Measurements from ENCODE around the gene ZNF407.

Gene ZNF407

GRCh38 chr18:74819433-74820059 lies 221.9 kb downstream of the ZNF407 start:
- no peak overlapping the region for H3K27ac Mint-ChIP-seq
- no peaks in the 10 kb centered on the region for H3K27me3 Mint-ChIP-seq
- no peaks in the 10 kb centered on the region for H3K4me1 Mint-ChIP-seq (ENCODE audit: low read depth)
- H3K36me3 Mint-ChIP-seq (ENCODE audit: low read depth) = peaks cover 13% of the 10 kb centered on the region
- H3K9me3 Mint-ChIP-seq = no peaks in the 10 kb centered on the region
- H3K4me3 Mint-ChIP-seq = no peak overlapping the region
- intact Hi-C loops (cut with micrococcal nuclease) = no loop called here

DNA sequence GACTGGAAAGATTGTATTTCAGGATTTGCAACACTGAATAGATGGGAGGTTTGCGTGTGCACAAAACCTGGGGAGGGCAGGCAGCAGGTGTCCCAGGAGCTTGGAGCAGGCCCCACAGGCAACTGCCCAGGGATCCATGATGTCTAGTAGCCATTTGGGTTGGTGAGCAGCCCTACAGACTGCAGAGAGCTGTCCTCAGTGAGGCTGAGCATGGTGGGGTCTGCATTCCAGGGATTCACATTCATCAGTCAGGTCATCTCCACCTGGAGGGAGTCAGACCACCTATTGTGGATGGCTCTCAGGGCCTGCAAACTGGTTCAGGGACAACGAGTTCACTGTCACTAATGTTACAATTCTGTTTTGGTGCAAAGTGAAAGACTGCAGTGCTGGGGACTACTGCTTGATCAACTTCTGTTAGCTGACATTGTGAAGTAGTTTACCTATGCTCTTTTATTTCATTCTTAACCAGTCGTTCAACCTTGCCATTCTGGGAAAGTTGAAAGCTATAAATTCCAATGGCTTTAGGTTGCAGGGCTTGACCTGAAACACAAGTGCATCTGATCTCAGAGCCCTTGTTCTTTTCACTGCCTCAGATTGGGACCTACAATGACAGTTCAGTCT lies 222.6 kb downstream of the ZNF407 start:
- Mint-ChIP-seq H3K4me3 (no peak overlapping the region), H3K27ac (no peak overlapping the region), H3K27me3 (no peaks in the 10 kb centered on the region), H3K4me1 (ENCODE audit: low read depth) (no peaks in the 10 kb centered on the region), H3K9me3 (no peaks in the 10 kb centered on the region), H3K36me3 (ENCODE audit: low read depth) (peaks cover 13% of the 10 kb centered on the region)
- intact Hi-C loops (cut with micrococcal nuclease) = no loop called here

GRCh38 chr18:74825460-74825859 lies 227.8 kb downstream of the ZNF407 start:
- intact Hi-C loops (cut with micrococcal nuclease) = no loop called here
- Mint-ChIP-seq H3K27ac (no peak overlapping the region), H3K4me1 (ENCODE audit: low read depth) (no peaks in the 10 kb centered on the region), H3K4me3 (no peak overlapping the region), H3K9me3 (no peaks in the 10 kb centered on the region), H3K27me3 (no peaks in the 10 kb centered on the region), H3K36me3 (ENCODE audit: low read depth) (peaks cover 12% of the 10 kb centered on the region)

GRCh38 chr18:74826572-74826971 lies 228.9 kb downstream of the ZNF407 start:
- H3K27ac Mint-ChIP-seq = no peak overlapping the region
- no peaks in the 10 kb centered on the region for H3K4me1 Mint-ChIP-seq (ENCODE audit: low read depth)
- no peaks in the 10 kb centered on the region for H3K9me3 Mint-ChIP-seq
- H3K4me3 Mint-ChIP-seq = no peak overlapping the region
- H3K27me3 Mint-ChIP-seq = no peaks in the 10 kb centered on the region
- H3K36me3 Mint-ChIP-seq (ENCODE audit: low read depth) = peaks cover 9% of the 10 kb centered on the region
- intact Hi-C loops (cut with micrococcal nuclease) = no loop called here

- Mint-ChIP-seq H3K4me3 (no peak overlapping the region), H3K27me3 (no peaks in the 10 kb centered on the region), H3K9me3 (no peaks in the 10 kb centered on the region), H3K36me3 (ENCODE audit: low read depth) (peaks cover 11% of the 10 kb centered on the region), H3K4me1 (ENCODE audit: low read depth) (no peaks in the 10 kb centered on the region), H3K27ac (no peak overlapping the region)
- intact Hi-C loops (cut with micrococcal nuclease) = no loop called here
These were observed 230.5 kb downstream of the ZNF407 start for GRCh38 chr18:74828200-74828599.

GRCh38 chr18:74831571-74832250 lies 234.0 kb downstream of the ZNF407 start:
- no peak overlapping the region for H3K4me3 Mint-ChIP-seq
- H3K36me3 Mint-ChIP-seq (ENCODE audit: low read depth) = peaks cover 6% of the 10 kb centered on the region
- no peaks in the 10 kb centered on the region for H3K9me3 Mint-ChIP-seq
- intact Hi-C loops (cut with micrococcal nuclease) = no loop called here
- peaks cover 7% of the 10 kb centered on the region for H3K4me1 Mint-ChIP-seq (ENCODE audit: low read depth)
- H3K27me3 Mint-ChIP-seq = no peaks in the 10 kb centered on the region
- H3K27ac Mint-ChIP-seq = no peak overlapping the region

GRCh38 chr18:74832381-74832780 lies 234.7 kb downstream of the ZNF407 start:
- peaks cover 7% of the 10 kb centered on the region for H3K4me1 Mint-ChIP-seq (ENCODE audit: low read depth)
- no peaks in the 10 kb centered on the region for H3K27me3 Mint-ChIP-seq
- H3K9me3 Mint-ChIP-seq = no peaks in the 10 kb centered on the region
- peaks cover 6% of the 10 kb centered on the region for H3K36me3 Mint-ChIP-seq (ENCODE audit: low read depth)
- intact Hi-C loops (cut with micrococcal nuclease) = no loop called here
- no peak overlapping the region for H3K4me3 Mint-ChIP-seq
- no peak overlapping the region for H3K27ac Mint-ChIP-seq

- Mint-ChIP-seq H3K9me3 (no peaks in the 10 kb centered on the region), H3K27ac (no peak overlapping the region), H3K4me3 (no peak overlapping the region), H3K36me3 (ENCODE audit: low read depth) (peaks cover 11% of the 10 kb centered on the region), H3K27me3 (no peaks in the 10 kb centered on the region), H3K4me1 (ENCODE audit: low read depth) (peaks cover 7% of the 10 kb centered on the region)
- intact Hi-C loops (cut with micrococcal nuclease) = no loop called here
These were observed 235.3 kb downstream of the ZNF407 start for GRCh38 chr18:74832999-74833398.

- no peaks in the 10 kb centered on the region for H3K27me3 Mint-ChIP-seq
- H3K4me1 Mint-ChIP-seq (ENCODE audit: low read depth) = peaks cover 7% of the 10 kb centered on the region
- H3K4me3 Mint-ChIP-seq = no peak overlapping the region
- no peak overlapping the region for H3K27ac Mint-ChIP-seq
- intact Hi-C loops (cut with micrococcal nuclease) = no loop called here
- peaks cover 17% of the 10 kb centered on the region for H3K36me3 Mint-ChIP-seq (ENCODE audit: low read depth)
- H3K9me3 Mint-ChIP-seq = no peaks in the 10 kb centered on the region
These were observed 237.0 kb downstream of the ZNF407 start for GRCh38 chr18:74834424-74835309.

DNA sequence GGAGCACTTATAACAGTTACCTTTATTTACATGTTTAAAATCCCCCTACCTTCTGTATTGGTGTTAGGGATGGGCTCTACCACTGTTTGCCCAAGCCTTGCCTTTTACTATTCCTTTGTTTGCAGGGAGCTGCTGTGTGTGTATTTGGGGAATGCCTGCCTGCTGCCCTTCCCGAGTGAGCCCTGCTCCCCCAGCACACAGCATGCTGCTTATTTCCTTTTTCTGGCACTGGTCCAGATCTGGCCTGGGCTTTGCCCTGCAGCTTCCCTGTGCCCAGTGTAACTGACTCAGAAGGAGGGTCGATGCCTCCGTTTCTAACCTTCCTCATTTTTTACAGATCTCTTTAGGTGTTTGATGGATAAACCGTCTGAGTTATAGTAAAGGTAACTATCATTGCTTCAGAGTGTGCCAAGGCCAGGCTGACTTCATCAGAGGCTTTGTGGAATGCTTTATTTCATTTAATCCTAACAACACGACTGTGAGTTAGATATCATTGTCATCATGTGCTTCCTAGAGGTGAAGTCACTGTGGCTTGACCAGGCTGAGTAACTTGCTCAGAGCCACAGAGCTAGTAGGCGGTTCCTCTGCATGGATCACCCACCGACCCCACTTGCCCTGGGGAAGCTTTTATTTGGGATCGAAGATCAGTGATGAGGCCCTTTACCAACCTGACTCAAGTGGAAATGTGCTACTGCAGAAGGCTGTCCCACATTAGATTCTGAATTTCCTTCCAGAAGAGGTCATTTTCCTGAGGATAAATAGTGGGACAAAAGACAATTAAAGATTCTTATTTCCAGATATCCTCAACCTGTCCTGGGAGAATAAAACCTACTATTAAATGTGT lies 238.8 kb downstream of the ZNF407 start:
- Mint-ChIP-seq H3K36me3 (ENCODE audit: low read depth) (peaks cover 28% of the 10 kb centered on the region), H3K27me3 (no peaks in the 10 kb centered on the region), H3K4me3 (no peak overlapping the region), H3K4me1 (ENCODE audit: low read depth) (peaks cover 18% of the 10 kb centered on the region), H3K27ac (no peak overlapping the region), H3K9me3 (no peaks in the 10 kb centered on the region)
- intact Hi-C loops (cut with micrococcal nuclease) = no loop called here

- Mint-ChIP-seq H3K9me3 (no peaks in the 10 kb centered on the region), H3K27me3 (no peaks in the 10 kb centered on the region), H3K4me3 (no peak overlapping the region), H3K4me1 (ENCODE audit: low read depth) (peaks cover 18% of the 10 kb centered on the region), H3K27ac (no peak overlapping the region), H3K36me3 (ENCODE audit: low read depth) (peaks cover 23% of the 10 kb centered on the region)
- intact Hi-C loops (cut with micrococcal nuclease) = no loop called here
These were observed 243.0 kb downstream of the ZNF407 start for GRCh38 chr18:74840492-74841167.

DNA sequence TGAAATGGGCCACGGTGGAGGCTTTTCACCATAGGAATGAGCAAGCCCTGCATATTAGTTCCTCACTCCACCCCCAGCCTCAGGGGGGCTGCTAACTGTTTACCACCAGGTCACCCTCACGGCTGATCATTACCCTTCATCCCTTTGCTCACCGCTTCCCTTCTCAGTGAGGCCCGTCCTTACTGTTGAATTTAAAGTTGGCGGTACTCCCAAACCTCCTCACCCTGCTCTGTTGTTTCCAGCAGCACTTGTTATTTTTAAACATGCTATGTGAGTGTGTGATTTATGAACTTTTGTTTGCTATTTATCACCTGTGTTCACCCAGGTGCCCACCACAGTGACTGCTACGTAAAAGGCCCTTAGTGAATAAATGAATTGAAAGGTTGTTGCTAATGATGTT lies 243.6 kb downstream of the ZNF407 start:
- Mint-ChIP-seq H3K27me3 (no peaks in the 10 kb centered on the region), H3K27ac (no peak overlapping the region), H3K9me3 (no peaks in the 10 kb centered on the region), H3K36me3 (ENCODE audit: low read depth) (peaks cover 23% of the 10 kb centered on the region), H3K4me1 (ENCODE audit: low read depth) (peaks cover 15% of the 10 kb centered on the region), H3K4me3 (no peak overlapping the region)
- intact Hi-C loops (cut with micrococcal nuclease) = no loop called here

DNA sequence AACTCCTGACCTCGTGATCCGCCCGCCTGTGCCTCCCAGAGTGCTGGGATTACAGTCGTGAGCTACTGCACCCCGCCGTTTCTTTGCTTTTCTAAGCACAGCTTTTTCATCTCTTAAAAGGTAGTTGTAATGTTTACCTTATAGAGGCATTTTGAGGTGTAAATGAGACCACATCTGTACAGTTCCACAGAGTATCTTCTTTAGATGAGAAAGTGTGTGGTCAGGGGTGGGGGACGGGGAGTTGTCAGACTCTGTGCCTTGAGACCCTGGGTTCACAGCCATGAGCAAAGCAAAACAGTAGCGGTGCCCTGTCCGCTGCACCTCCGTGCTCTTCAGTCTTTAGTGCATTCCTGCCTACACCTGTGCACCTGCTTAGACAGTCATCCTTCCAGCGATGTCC lies 251.6 kb downstream of the ZNF407 start:
- Mint-ChIP-seq H3K4me1 (ENCODE audit: low read depth) (no peaks in the 10 kb centered on the region), H3K27me3 (no peaks in the 10 kb centered on the region), H3K4me3 (no peak overlapping the region), H3K27ac (no peak overlapping the region), H3K36me3 (ENCODE audit: low read depth) (no peaks in the 10 kb centered on the region), H3K9me3 (no peaks in the 10 kb centered on the region)
- intact Hi-C loops (cut with micrococcal nuclease) = no loop called here

Measured in dendritic cell treated with granulocyte-macrophage colony-stimulating factor and Interleukin-4, amounts not matched to agents 40 ng/mL and 50 ng/mL, for 4 days (primary cell).